ENCODE measurements around the gene KCNK3. TPM values are rescaled to one million over a fixed set of nuclear protein-coding genes. Genes with fewer than 3 reads are reported as not detected.

The KCNK3 gene
- total and polyA plus RNA-seq, 10 of the 15 experiments (the other 5 are each of a cell fraction or from before 2014, with no cell fraction given), result 0.13 TPM; not detected in 9

DNA sequence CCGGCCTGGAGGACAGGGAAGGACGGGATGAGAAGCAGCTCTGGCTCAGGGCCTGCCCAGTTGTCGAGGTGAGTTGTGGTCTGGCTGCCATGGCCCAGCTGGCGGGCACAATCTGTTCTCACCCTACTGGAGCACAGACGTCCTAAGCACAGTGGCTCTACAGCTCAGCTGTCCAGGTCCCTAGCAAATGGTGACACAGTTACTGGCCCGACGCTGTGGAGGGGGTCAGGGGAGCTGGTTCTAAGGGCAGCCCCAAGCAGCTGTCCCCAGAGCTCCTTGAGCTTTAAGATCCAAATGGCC, 32.9 kb downstream of the KCNK3 start:
- in situ Hi-C loops (cut with MboI), result no loop called here
- ChIA-PET POLR2A (no interaction called here), SMC1A (ENCODE audit: uncharacterized antibody, unreplicated experiment) (no interaction called here), RAD21 (ENCODE audit: unreplicated experiment) (no interaction called here), CTCF (interaction anchor here (1.6 kb wide), 1 partner anchor 19 kb away, joined by 6 read pairs; no protein-coding TSS in a partner anchor)
- H3K27me3 ChIP-seq (replicated peaks in 1 of 2; ENCODE audit: control insufficient read depth in 2 of 2, insufficient read depth in 2 of 2, low read length in 1 of 2), result no peaks in the 10 kb centered on the region
- no peak overlapping the region for H2AFZ ChIP-seq (ENCODE audit: control insufficient read depth, low read depth, low read length)
- DNase-seq (ENCODE audit: low read depth, low spot score), result no peak
- no peaks in the 10 kb centered on the region for H3K4me1 ChIP-seq (ENCODE audit: control insufficient read depth, insufficient read depth, low read length)
- intact Hi-C loops (cut with micrococcal nuclease; ENCODE audit: unreplicated experiment), result no loop called here
- H3K27ac ChIP-seq (ENCODE audit: control insufficient read depth, insufficient read depth), result no peak overlapping the region
- no peak for TF ChIP-seq BCL11A (IDR thresholded peaks at IDR 0.05; ENCODE audit: low read depth, low read length)
- TF ChIP-seq, protein P1, sequence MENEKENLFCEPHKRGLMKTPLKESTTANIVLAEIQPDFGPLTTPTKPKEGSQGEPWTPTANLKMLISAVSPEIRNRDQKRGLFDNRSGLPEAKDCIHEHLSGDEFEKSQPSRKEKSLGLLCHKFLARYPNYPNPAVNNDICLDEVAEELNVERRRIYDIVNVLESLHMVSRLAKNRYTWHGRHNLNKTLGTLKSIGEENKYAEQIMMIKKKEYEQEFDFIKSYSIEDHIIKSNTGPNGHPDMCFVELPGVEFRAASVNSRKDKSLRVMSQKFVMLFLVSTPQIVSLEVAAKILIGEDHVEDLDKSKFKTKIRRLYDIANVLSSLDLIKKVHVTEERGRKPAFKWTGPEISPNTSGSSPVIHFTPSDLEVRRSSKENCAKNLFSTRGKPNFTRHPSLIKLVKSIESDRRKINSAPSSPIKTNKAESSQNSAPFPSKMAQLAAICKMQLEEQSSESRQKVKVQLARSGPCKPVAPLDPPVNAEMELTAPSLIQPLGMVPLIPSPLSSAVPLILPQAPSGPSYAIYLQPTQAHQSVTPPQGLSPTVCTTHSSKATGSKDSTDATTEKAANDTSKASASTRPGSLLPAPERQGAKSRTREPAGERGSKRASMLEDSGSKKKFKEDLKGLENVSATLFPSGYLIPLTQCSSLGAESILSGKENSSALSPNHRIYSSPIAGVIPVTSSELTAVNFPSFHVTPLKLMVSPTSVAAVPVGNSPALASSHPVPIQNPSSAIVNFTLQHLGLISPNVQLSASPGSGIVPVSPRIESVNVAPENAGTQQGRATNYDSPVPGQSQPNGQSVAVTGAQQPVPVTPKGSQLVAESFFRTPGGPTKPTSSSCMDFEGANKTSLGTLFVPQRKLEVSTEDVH (IDR thresholded peaks at IDR 0.05; ENCODE audit: low read depth, partially characterized antibody), result no peak
- no peak for TF ChIP-seq CHD4 (IDR thresholded peaks at IDR 0.05)
- no peak overlapping the region for H3K9ac ChIP-seq (ENCODE audit: control insufficient read depth, insufficient read depth, low read length)
- WGBS (ENCODE audit: insufficient coverage, insufficient replicate concordance, low lambda C conversion rate, missing lambda C conversion rate), result 19% methylated on average over 7 of the region's 7 CpGs
- H3K36me3 ChIP-seq (ENCODE audit: control insufficient read depth in 2 of 2, insufficient read depth in 2 of 2, low read length in 1 of 2), result no peaks in the 10 kb centered on the region
- no TSS peak for BruUV-seq (replicated peaks)
- H3K4me3 ChIP-seq, result no peak overlapping the region
- FAIRE-seq, result no peak
- ATAC-seq, result no peak
- no peaks in the 10 kb centered on the region for H3K9me3 ChIP-seq (replicated peaks; ENCODE audit: control insufficient read depth, insufficient read depth, low read length)
- no peaks in the 10 kb centered on the region for H4K20me1 ChIP-seq (ENCODE audit: control insufficient read depth, insufficient read depth)
- no peaks in the 10 kb centered on the region for H3K79me2 ChIP-seq (ENCODE audit: control insufficient read depth, insufficient read depth, low read length)
- no peak overlapping the region for H3K4me2 ChIP-seq (ENCODE audit: control insufficient read depth, insufficient read depth)

DNA sequence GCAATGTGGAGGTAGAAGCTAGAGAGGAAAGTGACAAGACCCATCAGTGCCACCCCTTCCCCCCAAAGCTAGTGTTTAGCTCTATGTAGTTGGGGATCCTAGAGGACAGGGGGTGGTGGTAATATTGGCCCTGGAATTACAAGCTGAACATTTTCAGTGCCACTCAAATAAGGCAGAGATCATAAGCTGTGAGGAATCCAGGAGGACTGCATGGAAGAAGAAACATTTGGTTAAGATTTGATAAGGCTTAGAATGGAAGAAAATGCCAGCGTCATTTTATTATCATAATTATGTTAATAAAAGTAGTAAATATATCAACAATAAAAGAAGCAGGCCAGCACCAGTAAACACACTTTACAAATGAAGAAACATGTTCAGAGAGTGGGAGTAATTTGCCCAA, 33.7 kb downstream of the KCNK3 start:
- Histone ChIP-seq H3K9me3 (replicated peaks; ENCODE audit: control insufficient read depth, insufficient read depth, low read length) (no peaks in the 10 kb centered on the region), H3K36me3 (ENCODE audit: control insufficient read depth in 2 of 2, insufficient read depth in 2 of 2, low read length in 1 of 2) (no peaks in the 10 kb centered on the region), H3K4me1 (ENCODE audit: control insufficient read depth, insufficient read depth, low read length) (no peaks in the 10 kb centered on the region), H3K79me2 (ENCODE audit: control insufficient read depth, insufficient read depth, low read length) (no peaks in the 10 kb centered on the region), H2AFZ (ENCODE audit: control insufficient read depth, low read depth, low read length) (no peak overlapping the region), H3K4me2 (ENCODE audit: control insufficient read depth, insufficient read depth) (no peak overlapping the region), H4K20me1 (ENCODE audit: control insufficient read depth, insufficient read depth) (no peaks in the 10 kb centered on the region), H3K9ac (ENCODE audit: control insufficient read depth, insufficient read depth, low read length) (no peak overlapping the region), H3K27ac (ENCODE audit: control insufficient read depth, insufficient read depth) (no peak overlapping the region), H3K4me3 (no peak overlapping the region), H3K27me3 (replicated peaks in 1 of 2; ENCODE audit: control insufficient read depth in 2 of 2, insufficient read depth in 2 of 2, low read length in 1 of 2) (no peaks in the 10 kb centered on the region)
- FAIRE-seq (no peak), DNase-seq (ENCODE audit: low read depth, low spot score) (no peak), ATAC-seq (no peak)
- intact Hi-C loops (cut with micrococcal nuclease; ENCODE audit: unreplicated experiment) (no loop called here), in situ Hi-C loops (cut with MboI) (no loop called here)
- 0% methylated on average over 1 of the region's 1 CpG for WGBS (ENCODE audit: insufficient coverage, insufficient replicate concordance, low lambda C conversion rate, missing lambda C conversion rate)
- CTCF ChIA-PET, result interaction anchor here (1.6 kb wide), 1 partner anchor 19 kb away, joined by 6 read pairs; no protein-coding TSS in a partner anchor
- POLR2A ChIA-PET, result interaction anchor here (0.6 kb wide), 1 partner anchor 91 kb away, joined by 4 read pairs; no protein-coding TSS in a partner anchor
- TF ChIP-seq MTA3 (IDR thresholded peaks at IDR 0.05; ENCODE audit: borderline replicate concordance, low read length) (no peak), CBX3 (IDR thresholded peaks at IDR 0.05; ENCODE audit: borderline replicate concordance, low read depth) (no peak), CTCF (IDR thresholded peaks at IDR 0.05 in 2 of 3, conservative IDR thresholded peaks at IDR 0.05 in 1 of 3; ENCODE audit: control insufficient read depth in 2 of 3, extremely low read depth in 1 of 3, insufficient read depth in 1 of 3, low read depth in 3 of 3, low read length in 3 of 3) (no peak), RB1 (IDR thresholded peaks at IDR 0.05; ENCODE audit: borderline replicate concordance) (no peak), BHLHE40 (IDR thresholded peaks at IDR 0.05; ENCODE audit: borderline replicate concordance in 1 of 2, low read depth in 2 of 2, low read length in 1 of 2) (no peak), ETV6 (conservative IDR thresholded peaks at IDR 0.05 in 1 of 2, IDR thresholded peaks at IDR 0.05 in 1 of 2; ENCODE audit: borderline replicate concordance in 1 of 2, low read depth in 1 of 2) (no peak), SIN3A (IDR thresholded peaks at IDR 0.05; ENCODE audit: low read depth, low read length) (no peak)
- no TSS peak for BruUV-seq (replicated peaks)
- SMC1A ChIA-PET (ENCODE audit: uncharacterized antibody, unreplicated experiment), result no interaction called here
- RAD21 ChIA-PET (ENCODE audit: unreplicated experiment), result no interaction called here
